Caki2 (cell line): ENCODE data around the gene STX3. TPM values are rescaled to one million over a fixed set of nuclear protein-coding genes. Genes with fewer than 3 reads are reported as not detected.
A peak's percentile ranks its signal among the peaks of the same experiment; 100 is the strongest.

Experiments
- DNase-seq: peaks from one replicate; pipeline ENCODE4 v3.0.0-alpha.2; 2015; ENCODE audit warnings: low read depth
- in situ Hi-C: cut with HindIII; loops from 2 replicates; pipeline ENCODE4 v1.10.0; 2016; ENCODE audit warnings: low sequenced_read_pairs, low pct_unique_long_range_greater_than_20kb, mixed read lengths
- total RNA-seq: library from RNA; depleted of rRNA; stranded (reverse); fragments of >200 nt; shearing (Covaris generic); gene quantifications from 2 replicates; pipeline ENCODE4 v1.2.3, GENCODE V29; 2014; ENCODE audit warnings: low replicate concordance; rRNA removed

The STX3 gene
- total RNA-seq: 16.0 and 28.4 TPM in 2 replicates

- in situ Hi-C loops: no loop called here
- peak; percentile 85 for DNase-seq
Observed at GRCh38 chr11:59754859-59755700, at the start of gene STX3. STX3 (plus strand) TSS chr11:59755376; CDS start chr11:59755606, 230 bp downstream.

DNA sequence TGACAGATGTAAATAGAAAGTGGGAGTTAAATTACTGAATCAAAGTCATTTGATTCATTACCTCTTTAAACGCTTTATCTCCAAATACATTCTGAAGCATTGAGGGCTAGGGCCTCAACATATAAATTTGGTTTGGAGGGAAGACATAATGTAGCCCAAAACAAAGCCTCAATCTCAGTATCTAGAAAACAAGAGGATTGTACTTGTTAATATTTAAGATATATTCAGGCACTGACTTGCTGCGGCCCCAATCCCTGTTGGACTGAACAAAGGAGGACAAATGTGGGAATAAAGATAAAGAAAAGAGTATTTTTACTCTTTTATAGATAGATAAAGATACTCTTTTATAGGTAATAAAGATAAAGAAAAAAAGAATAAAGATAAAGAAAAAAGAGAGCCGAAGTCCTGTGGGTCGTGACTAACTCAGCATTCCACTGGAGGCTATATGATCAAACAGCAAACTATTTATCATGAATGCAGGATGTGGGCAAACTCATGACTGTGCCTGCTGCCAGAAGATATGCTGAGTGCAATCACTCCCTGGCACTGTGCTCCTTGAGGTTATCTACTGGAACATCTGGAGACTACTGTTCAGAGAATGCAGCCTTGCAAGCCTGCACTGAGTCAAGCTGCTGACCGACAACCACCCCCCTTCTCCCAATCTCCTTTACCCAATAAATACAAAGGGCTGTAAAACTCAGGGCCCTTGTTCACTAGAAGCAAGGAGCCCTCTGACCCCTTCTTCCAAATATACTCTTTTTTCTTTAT lies 48.5 kb upstream of the STX3 start:
- in situ Hi-C loops: no loop called here
- DNase-seq: peak; percentile 17

- peak; percentile 4 for DNase-seq
- in situ Hi-C loops: no loop called here
Observed at GRCh38 chr11:59707371-59707770, 47.8 kb upstream of the STX3 start.

GRCh38 chr11:59708537-59708936 lies 46.6 kb upstream of the STX3 start:
- in situ Hi-C loops: no loop called here
- no peak for DNase-seq

GRCh38 chr11:59710136-59710847 lies 44.9 kb upstream of the STX3 start:
- in situ Hi-C loops: no loop called here

DNA sequence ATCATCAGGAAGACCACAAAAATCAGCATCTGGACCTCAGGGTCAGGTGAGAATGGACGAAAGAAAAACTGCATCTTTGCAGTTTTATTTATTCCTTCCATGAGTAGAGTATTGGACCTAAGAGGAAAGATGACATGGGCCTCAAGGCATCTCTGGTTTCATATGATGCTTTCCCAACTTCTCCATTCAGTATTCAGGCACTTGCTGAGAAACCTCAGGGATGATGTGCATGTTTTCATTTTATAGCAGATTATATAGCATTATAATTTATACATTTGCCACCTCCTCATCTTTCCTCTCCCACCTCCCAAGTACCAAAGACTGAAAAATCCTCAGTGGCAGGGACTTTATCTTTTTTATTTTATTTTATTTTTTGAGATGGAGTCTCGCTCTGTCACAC lies 41.4 kb upstream of the STX3 start, which contains the start of gene OR10V1:
TSS of gene OR10V1 (minus strand) at position 101 of the 400 bp plus-strand sequence. CDS start at position 101, 0 bp downstream.
- DNase-seq: no peak
- in situ Hi-C loops: no loop called here

More at GRCh38 chr11:59710136-59710847, 44.9 kb upstream of the STX3 start:
- DNase-seq: no peak

DNA sequence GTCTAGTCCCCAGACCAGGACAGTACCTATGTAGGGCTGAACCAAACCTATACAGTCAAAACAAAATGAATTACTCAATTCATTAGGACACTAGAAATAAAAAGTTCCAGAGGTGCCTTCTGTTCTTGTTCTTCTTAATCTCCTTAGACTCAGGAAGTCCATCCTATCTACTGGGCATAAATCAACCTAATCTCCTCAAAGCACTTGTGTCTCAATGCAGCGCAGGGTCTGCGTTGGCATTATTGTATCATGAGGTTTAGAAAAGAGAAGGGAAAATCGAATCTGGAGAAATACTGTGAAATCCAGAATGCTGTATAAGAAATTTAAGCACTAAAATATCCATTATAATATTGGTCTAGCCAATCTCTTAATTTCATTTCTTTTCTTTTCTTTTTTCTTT lies 39.1 kb upstream of the STX3 start:
- in situ Hi-C loops: no loop called here
- no peak for DNase-seq

DNA sequence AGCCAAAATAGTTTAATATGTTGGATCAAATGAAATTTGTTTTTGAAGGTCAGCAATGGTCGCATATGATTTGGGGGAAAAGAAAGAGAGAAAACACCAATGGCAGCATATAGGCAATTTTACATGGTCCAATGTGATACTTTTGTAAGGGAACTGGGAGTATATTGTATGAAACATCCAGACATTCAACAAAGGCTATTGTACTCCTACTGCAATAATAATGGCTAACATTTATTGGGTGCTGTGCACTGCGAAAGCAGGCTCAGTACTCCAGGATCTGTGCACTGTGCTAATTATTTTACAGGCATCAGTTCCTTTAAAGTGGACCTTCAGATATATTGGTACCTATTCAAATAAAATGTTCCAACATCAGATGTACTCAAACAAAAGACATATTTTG lies 35.6 kb upstream of the STX3 start:
- in situ Hi-C loops: no loop called here
- no peak for DNase-seq

- no peak for DNase-seq
- in situ Hi-C loops: no loop called here
Observed at GRCh38 chr11:59724066-59724465, 31.1 kb upstream of the STX3 start.

- DNase-seq: no peak
- in situ Hi-C loops: no loop called here
Observed at GRCh38 chr11:59727426-59727825, 27.8 kb upstream of the STX3 start.

GRCh38 chr11:59728154-59728553 lies 27.0 kb upstream of the STX3 start:
- no peak for DNase-seq
- in situ Hi-C loops: no loop called here

- DNase-seq: no peak
- in situ Hi-C loops: no loop called here
Observed at GRCh38 chr11:59728913-59729312, 26.3 kb upstream of the STX3 start.

DNA sequence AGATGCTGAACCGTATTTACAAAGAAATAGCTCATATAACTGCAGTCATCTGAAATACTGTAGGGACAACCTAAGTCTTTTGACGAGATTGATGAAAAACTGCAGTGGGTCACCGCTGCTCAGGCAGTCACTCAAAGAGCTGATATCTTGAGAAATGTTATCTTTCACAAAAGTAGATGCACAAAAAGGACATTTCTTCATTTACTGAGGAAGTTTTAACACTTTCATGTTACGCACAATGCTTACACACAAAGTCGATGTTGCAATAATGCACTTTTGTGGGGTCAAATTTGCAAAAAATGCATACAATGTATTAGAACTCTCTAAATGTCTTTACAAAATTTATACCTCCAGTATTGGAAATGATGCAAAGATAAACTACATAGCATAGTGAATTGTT lies 25.3 kb upstream of the STX3 start:
- DNase-seq: no peak
- in situ Hi-C loops: no loop called here

- DNase-seq: no peak
- in situ Hi-C loops: no loop called here
Observed at GRCh38 chr11:59730896-59731565, 24.1 kb upstream of the STX3 start.

GRCh38 chr11:59746111-59746510 lies 9.1 kb upstream of the STX3 start:
- DNase-seq: no peak
- in situ Hi-C loops: no loop called here

GRCh38 chr11:59753650-59754493 lies 1.3 kb upstream of the STX3 start:
- in situ Hi-C loops: no loop called here
- DNase-seq: peak; percentile 65

DNA sequence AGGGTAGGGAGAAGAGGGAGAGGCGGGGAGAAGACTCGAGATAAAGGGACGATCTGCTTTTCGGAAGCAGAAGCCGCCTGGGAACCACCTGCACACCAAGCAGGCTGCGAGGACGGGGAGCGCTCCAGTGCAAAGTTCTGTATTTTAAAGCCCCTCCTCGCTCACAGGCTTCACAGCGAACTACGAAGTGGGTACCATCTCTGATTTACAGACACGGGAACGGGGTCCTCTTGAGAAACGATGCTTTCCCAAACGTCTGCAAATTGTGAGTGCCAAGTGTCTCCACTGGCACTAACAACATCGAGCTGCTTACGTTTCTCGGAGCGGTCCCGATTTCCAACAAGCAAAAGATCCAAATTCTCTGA lies 700 bp upstream of the STX3 start:
- no peak for DNase-seq
- in situ Hi-C loops: no loop called here
